ENCODE measurements around the gene GAL3ST1. TPM values are rescaled to one million over a fixed set of nuclear protein-coding genes. Genes with fewer than 3 reads are reported as not detected.
"Not testable (repeated sequence)": the region's sequence is repeated elsewhere in the genome, so short reads cannot be mapped to it uniquely, and the experiment has no call there.

Gene GAL3ST1
- polyA plus RNA-seq, 1 experiment = not detected

DNA sequence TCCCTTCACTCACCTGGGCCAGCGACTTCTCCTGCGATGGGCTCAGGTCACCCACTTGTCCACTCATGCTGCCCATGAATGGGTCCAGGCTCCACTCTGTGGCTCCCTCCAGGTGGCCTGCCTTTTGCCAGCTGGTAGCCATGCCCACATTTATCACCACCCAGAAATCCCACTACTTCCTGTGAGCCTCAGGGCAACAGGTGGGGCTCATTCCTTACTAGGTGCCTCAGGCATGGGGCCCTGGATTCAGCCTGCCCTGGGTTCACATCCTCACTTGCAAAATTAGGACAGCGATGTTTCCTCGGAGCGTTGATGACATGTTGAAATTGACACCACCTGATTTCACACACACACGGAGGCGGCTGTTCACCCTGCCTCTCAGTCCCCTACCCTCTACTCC, 27.8 kb downstream of the GAL3ST1 start, which contains the start of gene SEC14L6:
Gene SEC14L6, minus strand, starts transcription at position 126 of the 400 bp plus-strand sequence. Its CDS starts 59 bp downstream, at position 67.
- ChIA-PET CTCF (no interaction called here), POLR2A (no interaction called here)
- no peak for DNase-seq (ENCODE audit: low read depth)
- no peak within 1 kb of the TSS for H3K4me3 ChIP-seq (ENCODE audit: low read depth, low read length)
- no peaks in the 10 kb centered on the region for H3K36me3 ChIP-seq (ENCODE audit: control insufficient read depth, insufficient read depth, low read length)
- no peak for TF ChIP-seq CTCF (IDR thresholded peaks at IDR 0.05; ENCODE audit: insufficient read depth, low read depth, low read length)
- H3K27me3 ChIP-seq (ENCODE audit: control insufficient read depth, insufficient read depth, low read length) = peaks cover 24% of the 10 kb centered on the region

DNA sequence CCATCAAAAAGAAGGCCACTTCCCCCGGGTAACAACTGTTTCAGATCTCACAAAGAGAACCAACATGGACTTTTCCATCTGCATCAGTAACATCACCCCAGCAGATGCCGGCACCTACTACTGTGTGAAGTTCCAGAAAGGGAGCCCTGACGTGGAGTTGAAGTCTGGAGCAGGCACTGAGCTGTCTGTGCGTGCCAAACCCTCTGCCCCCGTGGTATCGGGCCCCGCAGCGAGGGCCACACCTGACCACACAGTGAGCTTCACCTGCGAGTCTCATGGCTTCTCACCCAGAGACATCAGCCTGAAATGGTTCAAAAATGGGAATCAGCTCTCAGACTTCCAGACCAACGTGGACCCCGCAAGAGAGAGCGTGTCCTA, 31.7 kb downstream of the GAL3ST1 start:
- POLR2A ChIA-PET = no interaction called here
- CTCF ChIA-PET = interaction anchor here (1.0 kb wide), 1 partner anchor 57 kb away, joined by 3 read pairs; no protein-coding TSS in a partner anchor
- no peak for TF ChIP-seq CTCF (IDR thresholded peaks at IDR 0.05; ENCODE audit: insufficient read depth, low read depth, low read length)

DNA sequence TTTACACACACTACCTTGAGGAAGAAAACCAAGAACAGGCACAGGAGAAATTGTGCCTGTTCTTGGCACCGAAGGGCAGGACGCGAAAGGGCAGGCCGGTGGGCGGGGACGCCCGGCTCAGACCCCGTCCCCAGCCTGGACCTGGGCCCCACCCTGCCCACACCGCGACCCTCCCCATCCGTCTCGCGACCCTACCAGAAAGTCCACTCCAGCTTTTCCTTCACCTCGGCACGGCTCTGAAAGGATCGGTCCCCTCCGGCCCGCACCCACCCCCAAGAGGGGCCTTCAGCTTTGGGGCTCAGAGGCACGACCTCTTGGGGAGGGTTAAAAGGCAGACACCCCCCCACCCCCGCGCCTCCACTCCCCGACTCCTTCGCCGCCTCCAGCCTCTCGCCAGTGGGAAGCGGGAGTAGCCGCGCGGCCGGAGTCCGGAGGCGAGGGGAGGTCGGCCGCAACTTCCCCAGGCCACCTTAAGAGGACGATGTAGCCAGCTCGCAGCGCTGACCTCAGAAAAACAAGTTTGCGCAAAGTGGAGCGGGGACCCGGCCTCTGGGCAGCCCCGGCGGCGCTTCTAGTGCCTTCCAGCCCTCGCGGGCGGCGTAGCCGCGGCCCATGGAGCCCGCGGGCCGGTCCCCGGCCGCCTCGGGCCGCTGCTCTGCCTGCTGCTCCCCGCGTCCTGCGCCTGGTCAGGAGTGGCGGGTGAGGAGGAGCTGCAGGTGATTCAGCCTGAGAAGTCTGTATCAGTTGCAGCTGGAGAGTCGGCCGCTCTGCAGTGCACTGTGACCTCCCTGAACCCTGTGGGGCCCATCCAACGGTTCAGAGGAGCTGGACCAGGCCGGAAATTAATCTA, 32.3 kb downstream of the GAL3ST1 start:
- no peak for TF ChIP-seq CTCF (IDR thresholded peaks at IDR 0.05; ENCODE audit: insufficient read depth, low read depth, low read length)
- H3K4me3 ChIP-seq (ENCODE audit: low read depth, low read length) = peak overlapping the region; percentile 22
- ChIA-PET POLR2A (no interaction called here), CTCF (interaction anchor here (1.0 kb wide), 1 partner anchor 56 kb away, joined by 3 read pairs; no protein-coding TSS in a partner anchor)
- H3K27me3 ChIP-seq (ENCODE audit: control insufficient read depth, insufficient read depth, low read length) = peaks cover 12% of the 10 kb centered on the region
- DNase-seq (ENCODE audit: low read depth) = no peak
- H3K36me3 ChIP-seq (ENCODE audit: control insufficient read depth, insufficient read depth, low read length) = no peaks in the 10 kb centered on the region

More for the DNA sequence above, 31.7 kb downstream of the GAL3ST1 start:
- Histone ChIP-seq H3K36me3 (ENCODE audit: control insufficient read depth, insufficient read depth, low read length) (no peaks in the 10 kb centered on the region), H3K27me3 (ENCODE audit: control insufficient read depth, insufficient read depth, low read length) (peaks cover 17% of the 10 kb centered on the region), H3K4me3 (ENCODE audit: low read depth, low read length) (no peak overlapping the region)
- DNase-seq (ENCODE audit: low read depth) = no peak

GRCh38 chr22:30541511-30541910, 33.0 kb downstream of the GAL3ST1 start:
- peaks cover 12% of the 10 kb centered on the region for H3K27me3 ChIP-seq (ENCODE audit: control insufficient read depth, insufficient read depth, low read length)
- H3K4me3 ChIP-seq (ENCODE audit: low read depth, low read length); DNase-seq (ENCODE audit: low read depth); CTCF ChIA-PET; H3K36me3 ChIP-seq (ENCODE audit: control insufficient read depth, insufficient read depth, low read length); POLR2A ChIA-PET: not testable (repeated sequence)

- Histone ChIP-seq H3K27me3 (ENCODE audit: control insufficient read depth, insufficient read depth, low read length) (peaks cover 13% of the 10 kb centered on the region), H3K36me3 (ENCODE audit: control insufficient read depth, insufficient read depth, low read length) (no peaks in the 10 kb centered on the region), H3K4me3 (ENCODE audit: low read depth, low read length) (no peak overlapping the region)
- ChIA-PET CTCF (no interaction called here), POLR2A (no interaction called here)
- DNase-seq (ENCODE audit: low read depth) = no peak
- no peak for TF ChIP-seq CTCF (IDR thresholded peaks at IDR 0.05; ENCODE audit: insufficient read depth, low read depth, low read length)
These were observed 35.1 kb downstream of the GAL3ST1 start for GRCh38 chr22:30539368-30539767.
